SK-N-DZ (cell line): ENCODE measurements around the gene ZNF649. TPM values are rescaled to one million over a fixed set of nuclear protein-coding genes. Genes with fewer than 3 reads are reported as not detected.
A peak's percentile ranks its signal among the peaks of the same experiment; 100 is the strongest.
"Not testable (repeated sequence)": the region's sequence is repeated elsewhere in the genome, so short reads cannot be mapped to it uniquely, and the experiment has no call there.

Experiments used
- DNase-seq: peaks from one replicate; pipeline ENCODE4 v3.0.0-alpha.2; 2015; ENCODE audit warnings: low spot score
- polyA plus RNA-seq, 2 experiments: library from polyadenylated mRNA; depleted of rRNA; stranded (reverse); fragments of >200 nt; gene quantifications; 2 replicates each; pipeline ENCODE4 v1.2.3, GENCODE V29; 2014

ZNF649 gene
- 4.2 and 7.7 TPM in 2 replicates for polyA plus RNA-seq (2014; cell fraction: cytosol; rRNA removed)
- polyA plus RNA-seq (2014; cell fraction: nucleus; rRNA removed) = 3.5 and 4.6 TPM in 2 replicates

- DNase-seq = peak; percentile 75
Observed at GRCh38 chr19:51904331-51905165, at the start of gene ZNF649. TSS of gene ZNF649 (minus strand) at chr19:51905017. CDS start at chr19:51900107, 4,910 bp downstream.

GRCh38 chr19:51948975-51949374, 44.2 kb upstream of the ZNF649 start:
- peak; percentile 1 for DNase-seq

- DNase-seq = no peak
Observed at GRCh38 chr19:51946602-51947001, 41.8 kb upstream of the ZNF649 start.

- DNase-seq = no peak
Observed at GRCh38 chr19:51944798-51945552, 40.2 kb upstream of the ZNF649 start.

GRCh38 chr19:51938936-51939335, 34.1 kb upstream of the ZNF649 start:
- DNase-seq = no peak

GRCh38 chr19:51931921-51932320, 27.1 kb upstream of the ZNF649 start:
- no peak for DNase-seq

- no peak for DNase-seq
Observed at GRCh38 chr19:51927859-51928258, 23.0 kb upstream of the ZNF649 start.

GRCh38 chr19:51926784-51927741, 22.2 kb upstream of the ZNF649 start, which contains the start of gene ZNF613:
TSS of gene ZNF613 (plus strand) at chr19:51927472. CDS start at chr19:51936221, 8,749 bp downstream.
- DNase-seq = peak; percentile 89

- DNase-seq = no peak
Observed at GRCh38 chr19:51926426-51926783, 21.6 kb upstream of the ZNF649 start.

- no peak for DNase-seq
Observed at GRCh38 chr19:51921949-51922348, 17.1 kb upstream of the ZNF649 start.

- DNase-seq = no peak
Observed at GRCh38 chr19:51919606-51920005, 14.8 kb upstream of the ZNF649 start.

GRCh38 chr19:51916167-51916566, 11.3 kb upstream of the ZNF649 start:
- no peak for DNase-seq

- DNase-seq = no peak
Observed at GRCh38 chr19:51915324-51915867, 10.6 kb upstream of the ZNF649 start.

GRCh38 chr19:51907981-51908380, 3.2 kb upstream of the ZNF649 start:
- DNase-seq = not testable (repeated sequence)

GRCh38 chr19:51906108-51906507, 1.3 kb upstream of the ZNF649 start:
- DNase-seq = not testable (repeated sequence)

- not testable (repeated sequence) for DNase-seq
Observed at GRCh38 chr19:51905639-51906038, 822 bp upstream of the ZNF649 start.

GRCh38 chr19:51905206-51905605, 389 bp upstream of the ZNF649 start:
- no peak for DNase-seq

- DNase-seq = no peak
Observed at GRCh38 chr19:51903192-51903591, 1.6 kb downstream of the ZNF649 start.

- no peak for DNase-seq
Observed at GRCh38 chr19:51901860-51902259, 3.0 kb downstream of the ZNF649 start.

- DNase-seq = no peak
Observed at GRCh38 chr19:51891193-51891747, 13.5 kb downstream of the ZNF649 start.

GRCh38 chr19:51889934-51890333, 14.9 kb downstream of the ZNF649 start:
- DNase-seq = no peak
